H1 (cell line): Measurements from ENCODE around the gene UIMC1. TPM values are rescaled to one million over a fixed set of nuclear protein-coding genes. Genes with fewer than 3 reads are reported as not detected.

Experiments
- CBX8 ChIP-seq: fragments of 300-800, 300-1000 bp; sonication (generic); IDR thresholded peaks from 2 replicates; pipeline ENCODE4 v1.7.1; 2016; ENCODE audit warnings: low read depth, low read length, borderline replicate concordance
- CREB1 ChIP-seq: IDR thresholded peaks from 2 replicates; pipeline ENCODE4 v1.6.1; 2012; ENCODE audit warnings: inconsistent platforms
- HDAC6 ChIP-seq: IDR thresholded peaks from one replicate; pipeline ENCODE4 v1.7.1; 2012; ENCODE audit warnings: low read depth, mild to moderate bottlenecking, inconsistent platforms, low read length, moderate library complexity
- MAFK ChIP-seq: IDR thresholded peaks from 2 replicates; pipeline ENCODE4 v1.6.1; 2012; ENCODE audit warnings: low read depth, mild to moderate bottlenecking, improper control_type of control experiment, low read length
- NANOG ChIP-seq: IDR thresholded peaks from 2 replicates; pipeline ENCODE4 v1.6.1; 2011; ENCODE audit warnings: low read length, low read depth, mild to moderate bottlenecking, inconsistent platforms; ENCODE audit not compliant: insufficient read depth, poor library complexity, severe bottlenecking
- RFX5 ChIP-seq: IDR thresholded peaks from 2 replicates; pipeline ENCODE4 v1.6.1; 2011; ENCODE audit warnings: low read depth, low read length, improper control_type of control experiment, borderline replicate concordance
- SIN3A ChIP-seq, 2 experiments: IDR thresholded peaks in 1 of 2; conservative IDR thresholded peaks in 1 of 2; 2 replicates each; pipeline ENCODE4 v1.6.1; 2011 to 2012; ENCODE audit warnings: low read length in 2 of 2, improper control_type of control experiment in 1 of 2, low read depth in 1 of 2, mild to moderate bottlenecking in 1 of 2
- polyA plus RNA-seq, 7 experiments: library from polyadenylated mRNA; depleted of rRNA in 3 of 7; stranded (reverse) in 5 of 7; unstranded in 2 of 7; fragments of >200 nt in 5 of 7; fragments of 200-250 nt in 2 of 7; gene quantifications; 1 replicate in 5 of 7; 2 replicates in 1 of 7; 4 replicates in 1 of 7; pipeline versions ENCODE4 v1.2.1 to v1.2.3, GENCODE V29; 2011 to 2013; ENCODE audit warnings: missing spikeins in 2 of 7, mixed read lengths in 2 of 7
- total RNA-seq: library from RNA; stranded (reverse); fragmentation: NEBNext Ultra II Directional; extraction: Animal tissue kit (Norgen Biotek cat#: 25700); gene quantifications from 2 replicates; pipeline ENCODE4 v1.2.1, GENCODE V29; 2021
- TF ChIP-seq, protein P1 (sequence below): fragments of 300-600 bp; sonication (generic); IDR thresholded peaks from 2 replicates; pipeline ENCODE4 v1.7.1; 2012; ENCODE audit warnings: low read length, moderate library complexity, mild to moderate bottlenecking, inconsistent platforms; ENCODE audit not compliant: insufficient replicate concordance
- TF ChIP-seq, protein P2 (sequence below): IDR thresholded peaks from 2 replicates; pipeline ENCODE4 v1.6.1; 2012; ENCODE audit warnings: inconsistent platforms

Gene UIMC1
- total and polyA plus RNA-seq, 2 of the 8 experiments (the other 6 are each of a cell fraction or from before 2014, with no cell fraction given), result 12.8 to 43.7 TPM

DNA sequence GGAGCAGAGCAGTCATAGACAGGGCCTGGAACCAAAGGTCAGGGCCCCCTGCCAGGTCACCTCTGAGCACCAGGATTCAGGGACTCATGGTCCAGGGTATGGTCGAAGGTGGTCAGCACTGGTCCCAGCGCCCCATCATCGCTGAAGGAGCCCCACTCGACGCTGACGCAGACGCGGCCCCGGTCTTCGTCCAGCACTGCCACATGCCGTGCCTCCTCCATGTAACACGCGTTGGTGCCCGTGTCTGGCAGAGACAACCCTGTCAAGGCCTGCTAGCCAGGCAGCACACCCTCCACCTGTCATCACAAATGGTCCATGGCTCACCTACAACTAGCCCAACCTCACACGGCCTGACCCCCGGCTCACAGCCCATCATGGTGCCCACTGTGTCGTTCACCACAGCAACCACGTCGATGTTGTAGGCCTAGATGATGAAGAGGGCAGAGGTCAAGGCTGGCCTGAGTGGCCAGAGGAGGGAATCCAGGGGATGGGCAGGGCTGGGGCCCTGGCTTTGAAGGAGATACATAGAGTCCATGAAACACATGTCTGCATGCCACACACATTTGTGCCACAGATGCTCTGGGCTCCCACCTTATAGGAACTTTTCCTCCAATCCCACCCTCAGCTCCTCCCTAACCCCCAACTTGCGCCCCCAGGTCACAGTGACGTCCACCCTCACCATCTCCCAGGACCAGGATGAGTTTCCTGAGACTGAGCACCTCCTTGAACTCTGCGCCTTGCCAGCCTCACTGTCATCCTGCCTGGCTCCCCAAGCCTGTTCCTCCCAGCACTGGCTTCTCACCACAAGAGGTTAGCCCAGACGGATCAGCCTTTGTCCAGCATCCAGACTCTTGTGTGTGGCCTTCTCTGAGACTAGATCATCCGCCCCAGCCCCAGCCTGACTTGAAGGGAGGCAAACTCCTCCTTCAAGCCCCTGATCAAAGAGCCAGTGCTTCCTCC, 117.0 kb downstream of the UIMC1 start (continued):
- TF ChIP-seq, protein P1, sequence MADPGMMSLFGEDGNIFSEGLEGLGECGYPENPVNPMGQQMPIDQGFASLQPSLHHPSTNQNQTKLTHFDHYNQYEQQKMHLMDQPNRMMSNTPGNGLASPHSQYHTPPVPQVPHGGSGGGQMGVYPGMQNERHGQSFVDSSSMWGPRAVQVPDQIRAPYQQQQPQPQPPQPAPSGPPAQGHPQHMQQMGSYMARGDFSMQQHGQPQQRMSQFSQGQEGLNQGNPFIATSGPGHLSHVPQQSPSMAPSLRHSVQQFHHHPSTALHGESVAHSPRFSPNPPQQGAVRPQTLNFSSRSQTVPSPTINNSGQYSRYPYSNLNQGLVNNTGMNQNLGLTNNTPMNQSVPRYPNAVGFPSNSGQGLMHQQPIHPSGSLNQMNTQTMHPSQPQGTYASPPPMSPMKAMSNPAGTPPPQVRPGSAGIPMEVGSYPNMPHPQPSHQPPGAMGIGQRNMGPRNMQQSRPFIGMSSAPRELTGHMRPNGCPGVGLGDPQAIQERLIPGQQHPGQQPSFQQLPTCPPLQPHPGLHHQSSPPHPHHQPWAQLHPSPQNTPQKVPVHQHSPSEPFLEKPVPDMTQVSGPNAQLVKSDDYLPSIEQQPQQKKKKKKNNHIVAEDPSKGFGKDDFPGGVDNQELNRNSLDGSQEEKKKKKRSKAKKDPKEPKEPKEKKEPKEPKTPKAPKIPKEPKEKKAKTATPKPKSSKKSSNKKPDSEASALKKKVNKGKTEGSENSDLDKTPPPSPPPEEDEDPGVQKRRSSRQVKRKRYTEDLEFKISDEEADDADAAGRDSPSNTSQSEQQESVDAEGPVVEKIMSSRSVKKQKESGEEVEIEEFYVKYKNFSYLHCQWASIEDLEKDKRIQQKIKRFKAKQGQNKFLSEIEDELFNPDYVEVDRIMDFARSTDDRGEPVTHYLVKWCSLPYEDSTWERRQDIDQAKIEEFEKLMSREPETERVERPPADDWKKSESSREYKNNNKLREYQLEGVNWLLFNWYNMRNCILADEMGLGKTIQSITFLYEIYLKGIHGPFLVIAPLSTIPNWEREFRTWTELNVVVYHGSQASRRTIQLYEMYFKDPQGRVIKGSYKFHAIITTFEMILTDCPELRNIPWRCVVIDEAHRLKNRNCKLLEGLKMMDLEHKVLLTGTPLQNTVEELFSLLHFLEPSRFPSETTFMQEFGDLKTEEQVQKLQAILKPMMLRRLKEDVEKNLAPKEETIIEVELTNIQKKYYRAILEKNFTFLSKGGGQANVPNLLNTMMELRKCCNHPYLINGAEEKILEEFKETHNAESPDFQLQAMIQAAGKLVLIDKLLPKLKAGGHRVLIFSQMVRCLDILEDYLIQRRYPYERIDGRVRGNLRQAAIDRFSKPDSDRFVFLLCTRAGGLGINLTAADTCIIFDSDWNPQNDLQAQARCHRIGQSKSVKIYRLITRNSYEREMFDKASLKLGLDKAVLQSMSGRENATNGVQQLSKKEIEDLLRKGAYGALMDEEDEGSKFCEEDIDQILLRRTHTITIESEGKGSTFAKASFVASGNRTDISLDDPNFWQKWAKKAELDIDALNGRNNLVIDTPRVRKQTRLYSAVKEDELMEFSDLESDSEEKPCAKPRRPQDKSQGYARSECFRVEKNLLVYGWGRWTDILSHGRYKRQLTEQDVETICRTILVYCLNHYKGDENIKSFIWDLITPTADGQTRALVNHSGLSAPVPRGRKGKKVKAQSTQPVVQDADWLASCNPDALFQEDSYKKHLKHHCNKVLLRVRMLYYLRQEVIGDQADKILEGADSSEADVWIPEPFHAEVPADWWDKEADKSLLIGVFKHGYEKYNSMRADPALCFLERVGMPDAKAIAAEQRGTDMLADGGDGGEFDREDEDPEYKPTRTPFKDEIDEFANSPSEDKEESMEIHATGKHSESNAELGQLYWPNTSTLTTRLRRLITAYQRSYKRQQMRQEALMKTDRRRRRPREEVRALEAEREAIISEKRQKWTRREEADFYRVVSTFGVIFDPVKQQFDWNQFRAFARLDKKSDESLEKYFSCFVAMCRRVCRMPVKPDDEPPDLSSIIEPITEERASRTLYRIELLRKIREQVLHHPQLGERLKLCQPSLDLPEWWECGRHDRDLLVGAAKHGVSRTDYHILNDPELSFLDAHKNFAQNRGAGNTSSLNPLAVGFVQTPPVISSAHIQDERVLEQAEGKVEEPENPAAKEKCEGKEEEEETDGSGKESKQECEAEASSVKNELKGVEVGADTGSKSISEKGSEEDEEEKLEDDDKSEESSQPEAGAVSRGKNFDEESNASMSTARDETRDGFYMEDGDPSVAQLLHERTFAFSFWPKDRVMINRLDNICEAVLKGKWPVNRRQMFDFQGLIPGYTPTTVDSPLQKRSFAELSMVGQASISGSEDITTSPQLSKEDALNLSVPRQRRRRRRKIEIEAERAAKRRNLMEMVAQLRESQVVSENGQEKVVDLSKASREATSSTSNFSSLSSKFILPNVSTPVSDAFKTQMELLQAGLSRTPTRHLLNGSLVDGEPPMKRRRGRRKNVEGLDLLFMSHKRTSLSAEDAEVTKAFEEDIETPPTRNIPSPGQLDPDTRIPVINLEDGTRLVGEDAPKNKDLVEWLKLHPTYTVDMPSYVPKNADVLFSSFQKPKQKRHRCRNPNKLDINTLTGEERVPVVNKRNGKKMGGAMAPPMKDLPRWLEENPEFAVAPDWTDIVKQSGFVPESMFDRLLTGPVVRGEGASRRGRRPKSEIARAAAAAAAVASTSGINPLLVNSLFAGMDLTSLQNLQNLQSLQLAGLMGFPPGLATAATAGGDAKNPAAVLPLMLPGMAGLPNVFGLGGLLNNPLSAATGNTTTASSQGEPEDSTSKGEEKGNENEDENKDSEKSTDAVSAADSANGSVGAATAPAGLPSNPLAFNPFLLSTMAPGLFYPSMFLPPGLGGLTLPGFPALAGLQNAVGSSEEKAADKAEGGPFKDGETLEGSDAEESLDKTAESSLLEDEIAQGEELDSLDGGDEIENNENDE, result no peak
- TF ChIP-seq CBX8 (no peak), NANOG (no peak), HDAC6 (no peak), MAFK (no peak), SIN3A (conservative IDR thresholded peaks at IDR 0.05 in 1 of 2, IDR thresholded peaks at IDR 0.05 in 1 of 2; ENCODE audit: low read depth in 1 of 2, low read length in 2 of 2) (no peak), RFX5 (no peak), CREB1 (no peak)
- TF ChIP-seq, protein P2, sequence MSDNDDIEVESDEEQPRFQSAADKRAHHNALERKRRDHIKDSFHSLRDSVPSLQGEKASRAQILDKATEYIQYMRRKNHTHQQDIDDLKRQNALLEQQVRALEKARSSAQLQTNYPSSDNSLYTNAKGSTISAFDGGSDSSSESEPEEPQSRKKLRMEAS, result no peak
